Measurements from ENCODE around the gene OR4D6. TPM values are rescaled to one million over a fixed set of nuclear protein-coding genes. Genes with fewer than 3 reads are reported as not detected.

Gene OR4D6
- total RNA-seq, 1 experiment from 2014 or later = not detected

GRCh38 chr11:59501931-59502330 is 45.2 kb downstream of the OR4D6 start:
- no peaks in the 10 kb centered on the region for H3K4me1 Mint-ChIP-seq

More at GRCh38 chr11:59501931-59502330, 45.2 kb downstream of the OR4D6 start:
- no peak for DNase-seq (ENCODE audit: low spot score)
- H3K27ac Mint-ChIP-seq = no peak overlapping the region
- no peak for ATAC-seq
- TF ChIP-seq MXD4 (CRISPR knock-in tag; IDR thresholded peaks at IDR 0.05; ENCODE audit: borderline replicate concordance) (no peak), NR1H2 (CRISPR knock-in tag; IDR thresholded peaks at IDR 0.05) (no peak), ZNF512 (CRISPR knock-in tag; IDR thresholded peaks at IDR 0.05; ENCODE audit: borderline replicate concordance) (no peak), ELF4 (CRISPR knock-in tag; IDR thresholded peaks at IDR 0.05; ENCODE audit: low read depth) (no peak), ZNF423 (CRISPR knock-in tag; IDR thresholded peaks at IDR 0.05) (no peak), RORB (CRISPR knock-in tag; IDR thresholded peaks at IDR 0.05) (no peak), FOXK1 (CRISPR knock-in tag; IDR thresholded peaks at IDR 0.05) (no peak), OVOL2 (CRISPR knock-in tag; IDR thresholded peaks at IDR 0.05; ENCODE audit: borderline replicate concordance) (no peak), SMAD3 (CRISPR knock-in tag; IDR thresholded peaks at IDR 0.05; ENCODE audit: borderline replicate concordance) (no peak), E2F5 (CRISPR knock-in tag; IDR thresholded peaks at IDR 0.05) (no peak), NFYB (CRISPR knock-in tag; conservative IDR thresholded peaks at IDR 0.05; ENCODE audit: low read depth) (no peak), HMGA2 (CRISPR knock-in tag; IDR thresholded peaks at IDR 0.05) (no peak), ZNF532 (CRISPR knock-in tag; IDR thresholded peaks at IDR 0.05; ENCODE audit: borderline replicate concordance) (no peak), NFATC4 (CRISPR knock-in tag; IDR thresholded peaks at IDR 0.05) (no peak), SOX15 (CRISPR knock-in tag; IDR thresholded peaks at IDR 0.05) (no peak), E2F1 (CRISPR knock-in tag; IDR thresholded peaks at IDR 0.05) (no peak)
- H3K4me3 Mint-ChIP-seq = no peak overlapping the region
- H3K27me3 Mint-ChIP-seq (ENCODE audit: low read depth) = no peaks in the 10 kb centered on the region; the same call in 1 of the 2 replicates
- CTCF ChIA-PET = no interaction called here
- POLR2A ChIA-PET = no interaction called here
- no peaks in the 10 kb centered on the region for H3K36me3 Mint-ChIP-seq
- H3K9me3 Mint-ChIP-seq = 0 out of 2 replicates have a peak, but pooled peaks cover 3% of the 10 kb centered on the region
